Neural progenitor cell (in vitro differentiated cells): ENCODE measurements around the gene PPFIA3.

Experiments
- CTCF ChIP-seq: fragments of 200-600 bp; sonication (generic); IDR thresholded peaks from 2 replicates; pipeline ENCODE4 v1.5.1; 2017; ENCODE audit warnings: antibody characterized with exemption, mild to moderate bottlenecking
- EZH2 ChIP-seq: fragments of 200-600 bp; sonication (generic); IDR thresholded peaks from 2 replicates; pipeline ENCODE4 v1.6.1; 2017; ENCODE audit warnings: antibody characterized with exemption, mild to moderate bottlenecking, moderate library complexity

- TF ChIP-seq CTCF (no peak), EZH2 (no peak)
Measured at GRCh38 chr19:49101160-49101559, 18.2 kb upstream of the PPFIA3 start.
